ENCODE measurements around the gene DNAH11.
A peak's percentile ranks its signal among the peaks of the same experiment; 100 is the strongest.

Gene DNAH11

DNA sequence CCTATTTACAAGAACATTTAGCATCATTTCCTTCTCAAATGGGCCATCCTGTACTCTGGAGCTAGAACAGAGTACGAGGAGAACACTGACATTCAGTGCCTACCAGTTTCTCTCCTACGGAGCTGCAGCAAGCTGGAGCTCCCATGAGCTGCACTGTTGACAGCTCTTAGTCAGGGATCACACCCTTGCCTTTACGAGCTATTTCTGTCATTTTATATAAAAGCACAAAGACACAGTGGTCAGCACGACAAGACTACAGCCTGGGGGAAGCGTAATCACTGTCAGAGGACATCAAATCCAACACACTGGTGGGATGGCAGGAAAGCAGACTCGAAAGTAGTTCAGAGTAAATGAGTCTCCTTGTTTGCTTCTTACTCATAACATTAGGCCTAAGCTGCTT is 400.1 kb downstream of the DNAH11 start:
- DNase-seq, result no peak

DNA sequence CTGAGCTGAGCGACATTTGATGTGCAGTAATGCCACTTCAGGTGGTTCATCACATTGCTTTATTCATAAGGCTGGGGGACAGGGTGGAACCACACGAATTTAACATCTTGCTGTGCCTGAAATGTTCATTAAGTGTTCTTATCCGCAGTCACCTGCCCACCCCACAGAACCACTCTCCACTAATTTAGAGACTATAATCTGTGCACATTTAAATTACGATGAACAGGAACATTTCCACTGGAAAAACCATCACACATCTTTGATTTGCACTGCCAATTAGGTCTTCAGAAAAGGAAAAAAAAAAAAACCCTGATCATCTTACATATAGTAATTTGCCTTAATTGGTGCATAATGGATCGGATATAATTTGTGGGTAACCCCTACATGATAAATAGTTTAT is 400.6 kb downstream of the DNAH11 start:
- no peak for DNase-seq

- DNase-seq, result peak; percentile 77 to 90
Observed at GRCh38 chr7:21944616-21945453, 402.0 kb downstream of the DNAH11 start.

- peak; percentile 83 to 93 for DNase-seq
Observed at GRCh38 chr7:21945454-21946221, 402.8 kb downstream of the DNAH11 start, which contains the start of gene CDCA7L. Gene CDCA7L, minus strand, starts transcription at chr7:21945899. Its CDS starts 95 bp downstream, at chr7:21945804.

- DNase-seq, result peak in 1 of 2 experiments; percentile 73
Observed at GRCh38 chr7:21946222-21946709, 403.4 kb downstream of the DNAH11 start.

DNA sequence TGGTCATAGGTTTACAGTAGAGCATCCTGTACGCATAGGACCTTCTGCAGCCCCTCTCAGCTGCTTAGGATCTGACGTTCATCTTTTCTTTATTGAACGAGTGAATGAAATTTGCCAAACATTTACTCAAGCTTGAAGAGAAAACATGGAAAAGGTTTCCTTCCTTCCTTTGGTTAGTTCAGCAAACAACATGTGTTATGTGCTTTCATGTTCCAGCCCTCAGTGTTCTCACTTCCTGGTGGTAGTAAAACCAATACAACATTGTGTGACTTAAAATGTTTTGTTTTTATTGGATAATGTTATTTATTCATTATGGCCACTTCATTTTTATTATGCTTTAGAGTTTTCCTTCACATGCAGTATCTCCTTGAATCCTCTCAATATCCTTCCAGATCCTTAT is 404.2 kb downstream of the DNAH11 start:
- no peak for DNase-seq

GRCh38 chr7:21947946-21948345 is 405.1 kb downstream of the DNAH11 start:
- no peak for DNase-seq

DNA sequence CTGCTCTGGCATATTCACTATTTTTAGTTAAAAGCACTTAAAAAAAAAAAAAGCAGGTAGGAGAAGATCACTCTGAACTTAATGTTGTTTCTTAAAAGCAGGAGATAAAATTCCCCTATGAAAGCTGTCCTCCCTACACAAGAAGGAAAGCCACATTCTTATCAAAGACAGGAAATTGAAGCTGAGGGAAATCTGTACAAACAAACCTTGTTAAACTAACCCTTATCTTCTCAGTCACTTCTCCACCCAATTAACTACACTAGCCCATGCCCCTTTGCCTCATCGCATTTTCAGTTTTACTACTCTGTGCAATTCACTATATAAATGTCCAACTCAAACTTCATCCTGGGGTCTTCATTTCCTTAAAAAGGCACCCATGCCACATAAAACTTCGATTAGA is 405.5 kb downstream of the DNAH11 start:
- DNase-seq, result no peak

DNA sequence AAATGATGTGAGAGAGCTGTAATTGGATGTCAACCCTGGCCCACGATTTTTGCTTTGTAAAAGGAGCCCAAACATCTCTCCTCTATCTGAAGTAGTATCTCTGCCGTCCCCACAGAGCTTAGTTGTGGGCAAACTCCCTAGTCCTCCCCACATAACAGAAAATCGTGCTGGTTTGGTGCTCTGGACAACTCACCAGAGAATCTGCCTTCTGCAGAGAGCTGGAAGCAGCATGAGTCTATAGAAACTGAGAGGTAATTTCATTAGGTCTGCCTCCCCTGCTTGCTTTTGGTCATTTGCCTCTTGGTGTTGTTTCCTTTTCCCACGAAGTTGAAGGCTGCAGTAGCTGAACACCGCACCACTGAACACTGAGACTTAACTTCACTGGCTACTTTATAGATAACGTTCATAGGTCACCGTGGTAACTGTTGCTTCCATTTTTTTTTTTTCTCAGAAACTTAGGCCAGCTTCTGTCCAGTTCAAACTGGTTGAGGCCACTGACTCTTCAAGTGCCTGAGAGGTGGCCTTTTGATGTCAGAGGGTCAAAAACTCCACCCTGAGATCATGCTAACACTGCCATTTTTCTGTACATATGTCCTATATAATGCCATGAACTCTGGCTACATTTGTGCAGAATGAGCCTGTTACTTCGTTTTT is 406.2 kb downstream of the DNAH11 start:
- no peak for DNase-seq
